ENCODE measurements around the gene HMGCR.
"Not testable (repeated sequence)": the region's sequence is repeated elsewhere in the genome, so short reads cannot be mapped to it uniquely, and the experiment has no call there.

DNA sequence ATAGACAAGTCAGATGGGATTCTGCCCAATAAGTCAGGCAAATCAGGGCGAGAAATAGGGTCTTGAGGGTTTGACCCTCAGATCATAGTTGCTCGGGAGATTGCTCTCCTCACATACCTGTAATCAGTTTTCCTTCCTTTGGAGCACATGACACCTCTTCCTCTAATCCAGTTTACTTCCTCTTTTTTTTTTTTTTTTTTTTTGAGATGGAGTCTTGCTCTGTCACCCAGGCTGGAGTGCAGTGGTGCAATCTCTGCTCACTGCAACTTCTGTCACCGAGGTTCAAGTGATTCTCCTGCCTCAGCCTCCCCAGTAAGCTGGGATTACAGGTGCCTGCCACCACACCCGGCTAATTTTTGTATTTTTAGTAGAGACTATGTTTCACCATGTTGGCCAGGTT, 17.9 kb upstream of the HMGCR start:
- TF ChIP-seq, protein P1, sequence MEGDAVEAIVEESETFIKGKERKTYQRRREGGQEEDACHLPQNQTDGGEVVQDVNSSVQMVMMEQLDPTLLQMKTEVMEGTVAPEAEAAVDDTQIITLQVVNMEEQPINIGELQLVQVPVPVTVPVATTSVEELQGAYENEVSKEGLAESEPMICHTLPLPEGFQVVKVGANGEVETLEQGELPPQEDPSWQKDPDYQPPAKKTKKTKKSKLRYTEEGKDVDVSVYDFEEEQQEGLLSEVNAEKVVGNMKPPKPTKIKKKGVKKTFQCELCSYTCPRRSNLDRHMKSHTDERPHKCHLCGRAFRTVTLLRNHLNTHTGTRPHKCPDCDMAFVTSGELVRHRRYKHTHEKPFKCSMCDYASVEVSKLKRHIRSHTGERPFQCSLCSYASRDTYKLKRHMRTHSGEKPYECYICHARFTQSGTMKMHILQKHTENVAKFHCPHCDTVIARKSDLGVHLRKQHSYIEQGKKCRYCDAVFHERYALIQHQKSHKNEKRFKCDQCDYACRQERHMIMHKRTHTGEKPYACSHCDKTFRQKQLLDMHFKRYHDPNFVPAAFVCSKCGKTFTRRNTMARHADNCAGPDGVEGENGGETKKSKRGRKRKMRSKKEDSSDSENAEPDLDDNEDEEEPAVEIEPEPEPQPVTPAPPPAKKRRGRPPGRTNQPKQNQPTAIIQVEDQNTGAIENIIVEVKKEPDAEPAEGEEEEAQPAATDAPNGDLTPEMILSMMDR (conservative IDR thresholded peaks at IDR 0.05 in 1 of 2, IDR thresholded peaks at IDR 0.05 in 1 of 2; ENCODE audit: extremely low read depth in 1 of 2, insufficient read depth in 1 of 2, low read depth in 1 of 2, low read length in 2 of 2): not testable (repeated sequence)
- TF ChIP-seq EZH2 (IDR thresholded peaks at IDR 0.05; ENCODE audit: borderline replicate concordance, low read length): not testable (repeated sequence)

Data from mammary epithelial cell (primary cell).